GM21528 (cell line): Measurements from ENCODE around the gene TBC1D8.
"Not testable (repeated sequence)": the region's sequence is repeated elsewhere in the genome, so short reads cannot be mapped to it uniquely, and the experiment has no call there.

Experiments
- ATAC-seq: cut with Tn5 transposase; IDR thresholded peaks from one replicate; pipeline ENCODE4 v1.9.1; 2021; ENCODE audit warnings: mild to moderate bottlenecking, moderate library complexity; ENCODE audit not compliant: unreplicated experiment, low FRiP score

The TBC1D8 gene

DNA sequence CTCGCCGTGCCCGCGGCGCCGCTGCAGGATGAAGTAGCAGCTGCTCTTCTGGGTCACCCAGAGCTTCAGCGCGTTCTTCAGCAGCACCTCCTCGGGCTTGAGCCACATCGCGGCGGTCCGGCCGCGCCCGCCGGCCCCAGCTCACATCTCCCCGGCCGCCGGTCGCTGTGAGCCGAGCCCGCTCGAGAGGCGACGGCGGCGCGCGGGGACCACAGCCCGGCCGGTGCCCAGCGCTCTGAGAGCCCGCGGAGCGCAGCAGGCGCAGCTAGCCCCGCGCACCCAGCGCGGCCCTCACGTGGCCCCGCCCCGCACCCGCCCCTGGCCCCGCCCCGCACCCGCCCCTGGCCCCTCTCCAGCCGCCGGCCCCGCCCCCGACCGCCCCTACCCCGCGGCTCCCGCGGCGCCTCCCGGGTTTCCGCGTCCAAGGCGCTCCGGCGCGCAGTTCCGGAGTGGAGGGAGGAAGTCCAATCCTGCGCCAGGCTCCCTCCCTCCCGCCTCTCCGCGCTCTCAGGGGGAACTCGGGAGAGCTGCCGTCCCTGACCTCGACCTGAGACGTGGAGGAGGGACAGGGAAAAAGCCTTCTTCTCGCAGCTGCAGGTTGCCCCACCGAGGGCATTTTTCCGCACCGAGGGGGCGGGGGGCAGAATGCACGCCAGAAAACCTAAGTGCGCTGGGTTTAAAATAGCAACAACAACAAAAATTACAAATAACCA, at the start of gene TBC1D8:
Gene TBC1D8 (minus strand): TSS at position 237 of the 713 bp plus-strand sequence. CDS start 129 bp downstream, at position 108.
- peak; percentile 69 for ATAC-seq

DNA sequence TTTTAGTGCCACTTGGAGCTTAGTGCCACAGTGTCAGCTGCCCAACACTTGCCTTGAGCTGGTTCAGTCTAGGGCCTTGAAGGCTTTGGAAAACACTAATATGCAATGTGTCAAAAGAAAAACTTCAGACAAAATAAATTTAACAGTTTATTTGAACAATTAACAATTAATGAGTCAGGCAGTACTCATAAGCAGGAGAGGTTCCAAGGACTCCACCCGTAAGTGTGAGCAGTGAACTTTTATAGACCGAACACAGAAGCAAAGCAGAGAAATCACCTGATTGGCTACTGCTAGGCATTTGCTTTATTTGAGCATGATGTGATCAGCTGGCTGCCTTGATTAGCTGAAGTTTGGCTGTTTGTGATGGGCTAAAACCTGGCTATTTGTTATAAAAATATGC, 49.5 kb upstream of the TBC1D8 start:
- no peak for ATAC-seq

DNA sequence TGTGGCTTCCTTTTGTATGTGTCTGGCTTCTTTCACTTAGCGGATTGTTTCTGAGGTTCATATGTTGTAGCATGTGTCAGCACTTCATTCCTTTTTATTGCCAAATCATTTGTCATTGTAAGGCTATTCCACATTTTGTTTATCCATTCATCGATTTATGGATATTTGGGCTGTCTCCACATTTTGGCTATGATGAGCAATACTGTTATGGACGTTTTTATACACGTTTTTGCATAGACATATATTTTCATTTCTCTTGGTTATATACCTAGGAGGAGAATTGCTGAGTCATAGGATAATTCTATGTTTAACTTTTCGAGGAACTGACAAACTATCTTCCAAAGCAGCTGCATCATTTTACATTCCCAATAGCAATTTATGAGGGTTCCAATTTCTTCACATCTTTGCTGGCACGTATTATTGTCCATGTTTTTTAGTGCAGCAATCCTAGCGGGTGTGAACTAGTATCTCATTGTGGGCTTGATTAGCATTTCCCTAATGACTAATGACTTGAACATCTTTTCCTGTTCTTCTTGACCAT, 48.1 kb upstream of the TBC1D8 start:
- ATAC-seq, result no peak

DNA sequence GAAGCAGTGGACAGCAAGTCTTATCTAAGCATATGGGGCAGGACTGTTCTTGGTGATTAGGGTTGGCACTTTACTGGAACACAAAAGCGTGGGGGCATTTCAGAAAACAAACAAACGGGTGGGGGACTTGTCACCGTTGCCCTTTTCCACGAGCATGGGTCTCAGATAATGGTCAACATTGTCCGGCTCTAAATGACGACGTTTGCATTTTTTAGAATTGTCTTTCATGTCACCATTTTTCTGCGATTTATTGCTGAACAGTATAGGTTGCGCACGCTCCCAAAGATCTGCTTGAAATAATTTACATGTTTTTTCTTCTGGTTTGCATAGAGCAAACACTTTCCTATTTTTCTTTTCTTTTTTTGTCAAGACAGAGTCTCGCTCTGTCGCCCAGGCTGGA, 46.6 kb upstream of the TBC1D8 start:
- no peak for ATAC-seq

DNA sequence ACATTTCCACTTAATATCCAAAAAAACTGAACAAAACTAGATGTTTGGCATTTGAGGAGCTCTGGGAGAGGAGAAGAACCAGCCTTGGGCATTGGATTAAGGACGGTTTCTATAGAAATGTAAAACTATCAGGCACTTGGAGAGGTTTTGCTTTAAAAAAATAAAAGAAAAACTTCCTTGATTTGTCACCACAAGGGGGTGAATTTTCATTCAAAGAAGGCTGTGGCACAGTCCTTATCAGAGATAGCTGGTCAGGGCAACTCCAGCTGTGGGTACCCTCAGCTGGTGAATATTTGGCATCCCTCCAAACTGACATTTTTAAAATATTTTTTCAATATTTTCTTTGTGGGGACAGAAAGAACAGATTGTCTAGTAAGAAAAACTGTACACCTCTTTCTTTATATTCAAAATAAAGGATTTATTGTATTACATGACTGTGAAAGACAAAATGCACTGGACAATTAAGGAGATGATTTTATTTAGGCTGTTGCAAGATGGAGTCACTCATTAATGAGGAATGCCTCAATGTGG, 46.1 kb upstream of the TBC1D8 start:
- no peak for ATAC-seq

DNA sequence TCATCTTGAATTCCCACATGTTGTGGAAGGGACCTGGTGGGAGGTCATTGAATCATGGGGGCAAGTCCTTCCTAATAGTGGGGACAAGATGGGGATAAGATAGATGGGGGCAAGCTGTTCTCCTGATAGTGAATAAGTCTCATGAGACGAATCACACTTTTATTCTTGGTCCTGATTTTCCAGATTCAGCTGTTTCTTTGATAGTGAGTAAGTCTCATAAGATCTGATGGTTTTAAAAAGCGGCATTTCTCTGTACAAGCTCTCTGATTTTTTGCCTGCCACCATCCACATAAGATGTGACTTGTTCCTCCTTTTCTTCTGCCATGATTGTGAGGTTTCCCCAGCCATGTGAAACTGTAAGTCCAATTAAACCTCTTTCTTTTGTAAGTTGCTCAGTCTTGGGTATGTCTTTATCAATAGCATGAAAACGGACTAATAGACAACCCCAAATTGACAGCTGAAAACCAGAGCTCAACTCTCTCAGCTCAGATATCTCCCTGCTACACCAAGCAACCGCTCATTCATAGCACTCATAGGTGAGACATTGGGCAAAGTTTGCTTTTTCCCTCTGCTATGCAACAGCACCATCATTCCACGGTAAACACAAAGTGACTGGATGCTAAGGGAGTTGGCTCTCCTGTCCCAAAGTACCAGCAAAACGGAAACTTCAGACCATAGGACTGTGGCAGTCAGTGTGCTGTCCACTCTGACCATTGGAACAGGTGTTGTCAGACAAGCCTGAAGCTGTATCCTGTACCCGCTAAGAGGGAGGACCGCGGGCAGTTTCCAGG, 44.9 kb upstream of the TBC1D8 start:
- no peak for ATAC-seq

DNA sequence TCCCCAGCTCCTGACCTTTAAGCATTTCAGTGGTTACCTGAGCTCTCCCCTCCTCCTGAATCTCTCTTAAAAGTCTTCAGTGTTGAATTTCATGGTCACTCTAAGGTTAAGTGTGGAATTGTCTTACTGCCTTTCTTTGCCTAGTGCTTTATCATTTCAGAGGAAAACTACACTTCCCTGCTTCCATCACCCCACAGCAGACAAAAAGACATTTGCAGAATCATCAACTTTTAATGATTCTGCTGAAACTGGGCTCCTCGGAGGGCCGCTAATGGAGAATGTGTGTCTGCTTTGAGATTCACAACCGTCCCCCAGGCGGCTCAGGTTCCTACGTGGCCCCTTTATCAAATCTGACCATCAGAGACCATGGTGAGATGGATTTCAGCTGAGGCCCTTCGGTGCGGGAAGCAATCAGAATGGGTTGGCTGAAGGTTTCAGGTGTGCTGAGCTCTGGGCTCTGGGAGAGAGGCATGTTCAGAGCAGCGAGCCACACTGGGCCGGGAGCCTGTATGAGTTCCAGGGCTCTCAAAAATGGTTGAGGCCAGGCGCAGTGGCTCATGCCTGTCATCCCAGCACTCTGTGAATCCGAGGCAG, 41.9 kb upstream of the TBC1D8 start:
- no peak for ATAC-seq

DNA sequence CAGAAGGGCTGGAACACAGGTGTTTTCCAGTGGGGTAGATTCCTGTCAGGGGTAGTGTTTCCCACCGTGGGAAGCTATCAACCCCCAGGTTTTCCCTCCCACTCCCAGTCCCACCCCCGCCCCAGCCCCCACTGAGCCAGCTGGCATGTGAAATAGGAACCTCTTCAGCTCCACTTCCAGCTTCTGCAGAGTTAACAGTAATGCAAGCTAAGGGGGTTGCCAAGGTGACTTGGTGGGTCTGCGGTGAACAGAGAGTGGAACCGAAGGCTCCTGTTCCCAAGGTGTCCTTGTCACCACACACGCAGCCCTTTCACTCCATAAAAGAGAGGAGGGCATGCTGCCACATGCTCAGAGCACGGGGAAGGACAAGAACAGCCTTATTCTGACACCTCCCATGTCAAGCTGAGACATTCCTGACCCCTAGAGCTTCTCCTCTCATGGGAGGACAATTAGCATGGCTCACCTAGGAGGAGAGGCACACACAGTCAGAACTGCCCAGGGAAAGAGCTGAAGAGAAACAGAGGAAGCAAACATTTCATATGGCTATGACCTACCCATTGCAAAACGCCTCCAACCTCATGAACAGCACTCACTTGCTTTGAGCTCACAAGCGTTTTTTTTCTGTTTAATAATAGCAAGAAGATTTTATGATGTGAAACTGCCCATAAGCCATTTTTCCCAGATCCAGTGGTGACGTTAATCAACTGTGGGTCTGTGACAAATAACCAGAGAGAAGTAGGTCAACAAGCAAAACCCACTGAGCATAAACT, 39.8 kb upstream of the TBC1D8 start:
- no peak for ATAC-seq

DNA sequence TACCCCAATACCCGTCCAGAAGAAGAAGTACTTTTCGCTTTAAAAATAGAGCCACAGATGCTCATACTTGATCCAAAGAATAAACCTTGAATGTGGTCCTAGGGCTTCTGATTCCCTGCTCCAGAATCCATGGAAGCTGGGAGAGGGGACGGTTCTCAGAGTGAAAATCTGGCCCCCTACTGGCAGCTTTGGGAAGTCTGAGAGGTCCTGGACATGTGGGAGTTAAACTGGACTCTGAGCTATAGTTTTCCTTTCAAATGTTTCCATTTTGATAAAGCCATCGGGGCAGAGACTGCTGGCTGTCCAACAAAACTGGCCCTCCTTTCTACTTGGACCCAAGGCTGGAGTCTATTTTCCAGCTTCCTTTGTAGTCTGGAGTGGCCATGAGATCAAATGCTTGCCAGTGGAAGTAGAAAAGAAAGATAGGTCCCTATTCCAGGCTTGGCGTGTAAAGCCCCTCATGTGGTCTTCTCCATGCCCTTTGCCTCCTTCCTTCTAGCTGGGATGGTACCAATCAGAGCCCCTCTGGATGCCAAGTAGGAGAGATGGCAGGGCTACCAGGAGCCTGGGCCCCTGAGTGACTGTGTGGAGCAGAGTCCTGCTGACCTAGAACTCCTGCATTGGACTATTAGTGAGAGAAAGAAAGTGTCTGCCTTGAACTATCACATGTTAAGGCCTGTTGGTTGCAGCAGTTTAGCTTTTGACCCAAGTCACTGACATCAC, 37.7 kb upstream of the TBC1D8 start:
- ATAC-seq, result no peak

DNA sequence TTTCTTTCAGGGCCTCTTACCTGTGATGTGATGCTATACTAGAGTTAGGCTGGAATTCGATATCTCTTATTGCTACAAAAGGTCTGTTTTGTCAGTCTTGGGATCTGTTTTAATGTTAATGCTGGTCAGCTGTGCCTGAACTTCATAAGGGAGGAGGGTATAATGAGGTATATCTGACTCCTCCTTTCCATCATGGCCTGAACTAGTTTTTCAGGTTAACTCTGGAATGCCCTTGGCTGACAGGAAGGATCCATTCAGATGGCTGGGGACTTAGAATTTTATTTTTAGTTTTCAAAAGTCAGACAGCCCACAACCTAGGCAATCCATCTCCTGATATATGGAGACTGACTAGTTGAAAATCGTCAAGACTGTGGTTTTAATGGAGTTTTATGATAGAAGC, 35.9 kb upstream of the TBC1D8 start:
- ATAC-seq, result no peak

DNA sequence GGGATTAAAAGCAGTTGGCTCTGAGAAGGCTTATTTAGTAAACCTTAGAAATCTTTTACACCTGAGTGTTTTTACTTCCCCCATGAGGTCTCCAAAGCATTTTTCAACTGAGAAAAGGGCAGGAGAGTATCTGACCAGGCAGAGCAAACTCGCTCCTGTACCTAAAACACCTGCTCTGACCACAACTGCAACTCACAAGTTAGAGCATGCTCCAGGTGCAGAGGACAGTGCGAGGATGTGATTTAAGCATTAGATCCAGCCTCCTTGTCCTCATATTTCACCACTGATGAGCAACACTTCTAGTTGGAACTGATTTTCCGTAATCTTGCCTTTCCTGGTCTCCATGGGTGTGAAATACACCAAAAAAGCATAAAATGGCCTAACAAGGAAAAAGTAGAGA, 34.5 kb upstream of the TBC1D8 start:
- no peak for ATAC-seq

DNA sequence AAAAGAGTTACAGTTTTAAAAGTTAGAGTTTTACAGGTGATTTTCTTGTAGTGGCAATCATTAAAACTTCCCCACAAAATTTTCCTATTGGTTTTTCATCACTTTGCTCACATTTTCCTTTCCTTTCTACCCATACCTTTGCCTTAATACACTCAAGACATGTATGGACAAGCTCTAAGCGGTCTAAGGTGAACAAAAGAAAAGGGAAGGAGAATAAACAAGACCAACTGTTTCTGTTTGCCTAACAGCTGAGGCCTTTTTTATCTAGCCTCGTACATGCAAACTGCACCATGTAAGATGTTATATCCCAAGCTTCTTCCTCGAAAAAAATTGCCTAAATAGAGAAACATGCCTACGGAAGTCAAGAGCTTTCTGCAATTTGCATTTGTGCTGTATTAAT, 33.9 kb upstream of the TBC1D8 start:
- ATAC-seq, result no peak

DNA sequence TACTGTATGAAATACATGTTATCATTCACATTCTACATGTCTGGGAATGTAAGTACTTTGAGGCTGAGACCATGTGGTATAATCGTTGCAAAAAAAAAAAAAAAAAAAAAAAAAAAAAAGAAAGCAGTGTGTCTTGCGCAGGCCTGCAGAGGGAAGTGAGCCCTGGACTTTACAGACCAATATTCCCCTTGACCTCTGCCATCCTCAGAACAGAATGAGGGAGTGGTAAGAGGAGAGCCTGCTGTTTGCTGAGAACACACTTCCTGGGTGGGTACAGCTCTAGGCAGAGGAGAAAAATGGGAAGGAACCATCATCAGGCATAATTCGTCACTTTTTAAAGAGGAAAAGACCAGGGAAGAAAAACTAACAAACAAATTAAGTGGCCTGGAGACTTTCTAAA, 28.8 kb upstream of the TBC1D8 start:
- ATAC-seq, result no peak

DNA sequence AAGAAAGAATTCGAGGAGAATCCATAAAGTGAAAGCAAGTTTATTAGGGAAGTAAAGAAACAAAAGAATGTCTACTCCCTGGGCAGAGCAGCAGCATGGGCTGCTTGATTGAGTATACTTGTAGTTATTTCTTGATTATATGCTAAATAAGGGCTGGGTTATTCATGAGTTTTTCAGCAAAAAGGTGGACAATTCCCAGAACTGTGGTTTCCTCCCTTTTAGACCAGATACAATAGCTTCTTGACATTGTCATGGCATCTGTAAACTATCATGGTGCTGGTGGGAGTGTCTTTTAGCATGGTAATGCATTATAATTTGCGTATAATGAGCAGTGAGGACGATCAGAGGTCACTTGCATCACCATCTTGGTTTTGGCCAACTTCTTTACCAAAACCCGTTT, 25.6 kb upstream of the TBC1D8 start:
- no peak for ATAC-seq

DNA sequence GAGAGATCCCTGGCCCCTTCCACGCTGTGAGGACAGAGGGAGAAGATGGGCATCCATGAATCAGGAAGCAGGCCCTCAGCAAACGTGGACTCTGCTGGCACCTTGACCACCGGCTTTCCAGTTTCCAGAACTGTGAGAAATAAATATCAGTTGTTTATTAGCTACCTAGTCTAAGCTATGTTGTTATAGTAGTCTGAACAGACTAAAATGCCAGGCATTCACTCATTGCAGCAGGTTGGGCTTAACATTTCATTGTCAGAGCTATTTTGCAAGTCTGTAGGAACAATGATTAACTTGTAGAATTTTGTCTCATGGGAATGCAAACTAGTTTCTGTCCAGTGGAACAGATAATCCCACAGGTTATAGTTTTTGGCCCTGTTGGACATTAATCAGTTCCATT, 24.8 kb upstream of the TBC1D8 start:
- no peak for ATAC-seq

DNA sequence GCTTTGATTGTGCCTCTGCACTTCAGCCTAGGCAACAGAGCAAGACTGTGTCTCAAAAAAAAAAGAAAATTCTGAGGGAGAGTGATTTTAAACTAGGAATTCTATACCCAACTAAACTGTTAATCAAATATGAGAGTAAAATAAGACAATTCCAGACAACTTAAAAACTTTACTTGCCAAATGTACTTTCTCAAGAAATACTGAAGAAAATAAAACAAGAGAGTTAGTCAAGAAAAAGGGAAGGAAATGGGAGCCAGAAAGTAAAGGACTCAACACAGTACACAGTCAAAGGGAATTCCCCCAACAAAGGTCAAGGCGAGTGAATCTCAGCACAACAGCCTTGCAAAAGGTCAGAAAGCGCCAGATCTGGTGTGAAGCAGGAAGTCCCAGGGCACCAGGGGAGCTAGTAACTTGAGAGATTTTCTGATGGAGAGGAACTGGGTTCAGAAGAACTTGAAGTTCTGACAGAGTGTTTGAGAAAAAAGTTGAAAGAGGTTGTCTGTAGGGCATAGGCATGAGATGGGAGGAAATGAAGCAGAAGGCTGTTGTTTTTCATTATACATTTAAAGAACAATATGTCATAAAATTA, 22.6 kb upstream of the TBC1D8 start:
- ATAC-seq, result no peak

DNA sequence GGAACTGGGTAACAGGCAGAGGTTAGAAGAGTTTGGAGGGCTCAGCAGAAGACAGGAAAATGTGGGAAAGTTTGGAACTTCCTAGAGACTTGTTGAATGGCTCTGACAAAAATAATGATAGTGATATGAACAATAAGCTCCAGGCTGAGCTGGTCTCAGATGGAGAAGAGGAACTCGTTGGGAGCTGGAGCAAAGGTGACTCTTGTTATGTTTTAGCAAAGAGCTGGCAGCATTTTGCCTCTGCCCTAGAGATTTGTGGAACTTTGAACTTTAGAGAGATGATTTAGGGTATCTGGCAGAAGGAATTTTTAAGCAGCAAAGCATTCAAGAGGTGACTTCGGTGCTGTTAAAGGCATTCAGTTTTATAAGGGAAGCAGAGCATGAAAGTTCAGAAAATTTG, 18.6 kb upstream of the TBC1D8 start:
- not testable (repeated sequence) for ATAC-seq

DNA sequence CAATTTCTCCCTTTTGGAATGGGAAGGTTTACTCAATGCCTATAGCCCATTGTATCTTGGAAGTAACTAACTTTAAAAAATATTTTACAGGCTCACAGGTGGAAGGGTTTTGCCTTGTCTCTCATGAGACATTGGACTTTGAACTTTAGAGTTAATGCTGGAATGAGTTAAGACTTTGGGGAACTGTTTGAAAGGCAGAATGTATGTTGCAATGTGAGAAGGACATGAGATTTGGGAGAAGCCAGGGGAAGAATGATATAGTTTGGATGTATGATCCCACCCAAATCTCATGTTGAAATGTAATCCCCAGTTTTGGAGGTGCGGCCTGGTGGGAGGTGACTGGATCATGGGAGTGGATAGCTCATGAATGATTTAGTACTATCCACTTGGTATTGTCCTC, 17.5 kb upstream of the TBC1D8 start:
- ATAC-seq, result no peak

DNA sequence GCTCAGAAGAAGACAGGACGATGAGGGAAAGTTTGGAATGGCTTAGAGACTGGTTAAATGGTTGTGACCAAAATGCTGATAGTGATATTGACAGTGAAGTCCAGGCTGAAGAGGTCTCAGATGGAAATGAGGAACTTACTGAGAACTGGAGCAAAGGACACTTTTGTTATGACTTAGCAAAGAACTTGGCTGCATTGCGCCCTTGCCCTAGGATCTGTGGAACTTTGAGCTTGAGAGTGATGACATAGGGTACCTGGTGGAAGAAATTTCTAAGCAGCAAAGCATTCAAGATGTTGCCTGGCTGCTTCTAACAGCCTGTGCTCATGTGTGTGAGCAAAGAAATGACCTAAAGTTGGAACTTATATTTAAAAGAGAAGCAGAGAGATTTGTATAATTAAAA, 16.4 kb upstream of the TBC1D8 start:
- ATAC-seq, result not testable (repeated sequence)
